Hepatocyte (in vitro differentiated cells): ENCODE results near the gene TAS2R50. TPM values are rescaled to one million over a fixed set of nuclear protein-coding genes. Genes with fewer than 3 reads are reported as not detected.

Source experiments
- DNase-seq: peaks from one replicate; pipeline ENCODE4 v3.0.0-alpha.2; 2016; ENCODE audit warnings: low spot score
- H2AFZ ChIP-seq: fragments of 200-600 bp; sonication (generic); 2 replicates; pipeline ENCODE4 v1.6.0; 2016; ENCODE audit warnings: antibody characterized with exemption, mild to moderate bottlenecking
- H3K27ac ChIP-seq: fragments of 200-600 bp; sonication (generic); 2 replicates; pipeline ENCODE4 v1.5.1; 2016; ENCODE audit warnings: mild to moderate bottlenecking
- H3K27me3 ChIP-seq: fragments of 200-600 bp; sonication (generic); 2 replicates; pipeline ENCODE4 v1.6.1; 2016
- H3K36me3 ChIP-seq: fragments of 200-600 bp; sonication (generic); replicated peaks from 2 replicates; pipeline ENCODE4 v1.5.1; 2016; ENCODE audit warnings: low read depth; ENCODE audit not compliant: insufficient read depth
- H3K4me1 ChIP-seq: fragments of 200-600 bp; sonication (generic); 2 replicates; pipeline ENCODE4 v1.5.1; 2016; ENCODE audit warnings: mild to moderate bottlenecking, moderate library complexity; ENCODE audit not compliant: insufficient read depth
- H3K4me2 ChIP-seq: fragments of 200-600 bp; sonication (generic); 2 replicates; pipeline ENCODE4 v1.6.0; 2016
- H3K4me3 ChIP-seq: fragments of 200-600 bp; sonication (generic); 2 replicates; pipeline ENCODE4 v1.5.1; 2016; ENCODE audit warnings: mild to moderate bottlenecking
- H3K79me2 ChIP-seq: fragments of 200-600 bp; sonication (generic); 2 replicates; pipeline ENCODE4 v1.6.0; 2017; ENCODE audit warnings: mild to moderate bottlenecking
- H3K9me2 ChIP-seq: fragments of 200-600 bp; sonication (generic); replicated peaks from 2 replicates; pipeline ENCODE4 v1.6.0; 2017; ENCODE audit warnings: mild to moderate bottlenecking; ENCODE audit not compliant: insufficient read depth
- H3K9me3 ChIP-seq: fragments of 200-600 bp; sonication (generic); 2 replicates; pipeline ENCODE4 v1.5.1; 2016; ENCODE audit warnings: low read depth, mild to moderate bottlenecking
- H4K20me1 ChIP-seq: fragments of 200-600 bp; sonication (generic); 2 replicates; pipeline ENCODE4 v1.6.0; 2016; ENCODE audit warnings: mild to moderate bottlenecking; ENCODE audit not compliant: insufficient read depth, poor library complexity, severe bottlenecking
- EZH2 ChIP-seq: fragments of 200-600 bp; sonication (generic); IDR thresholded peaks from 2 replicates; pipeline ENCODE4 v1.6.1; 2016; ENCODE audit warnings: antibody characterized with exemption, mild to moderate bottlenecking, borderline replicate concordance
- EZH2phosphoT487 ChIP-seq: fragments of 200-600 bp; sonication (generic); IDR thresholded peaks from one replicate; pipeline ENCODE4 v1.6.1; 2018; ENCODE audit warnings: antibody characterized with exemption, mild to moderate bottlenecking, low read depth, moderate library complexity; ENCODE audit not compliant: unreplicated experiment, severe bottlenecking
- WGBS: methylation state at CpG from one replicate; pipeline ENCODE4 v1.1.6; 2016; ENCODE audit warnings: low lambda C conversion rate; ENCODE audit errors: missing lambda C conversion rate; 5-methylcytosine and 5-hydroxymethylcytosine counted together
- polyA plus RNA-seq: library from polyadenylated mRNA; unstranded; fragments of >200 nt; fragmentation: Nextera tagmentation; extraction: Ambion mirVana; gene quantifications from 2 replicates; pipeline ENCODE4 v1.2.1, GENCODE V29; 2016
- total RNA-seq: library from RNA; depleted of rRNA; stranded (reverse); fragments of >200 nt; gene quantifications from 2 replicates; pipeline ENCODE4 v1.2.3, GENCODE V29; 2014
- TF ChIP-seq, protein P1 (sequence below): fragments of 200-600 bp; sonication (generic); IDR thresholded peaks from 2 replicates; pipeline ENCODE4 v1.5.1; 2016; ENCODE audit warnings: antibody characterized with exemption, mild to moderate bottlenecking; ENCODE audit not compliant: poor library complexity

Gene TAS2R50
- total and polyA plus RNA-seq, 2 experiments from 2014 or later: 2.0 TPM; not detected in 1

DNA sequence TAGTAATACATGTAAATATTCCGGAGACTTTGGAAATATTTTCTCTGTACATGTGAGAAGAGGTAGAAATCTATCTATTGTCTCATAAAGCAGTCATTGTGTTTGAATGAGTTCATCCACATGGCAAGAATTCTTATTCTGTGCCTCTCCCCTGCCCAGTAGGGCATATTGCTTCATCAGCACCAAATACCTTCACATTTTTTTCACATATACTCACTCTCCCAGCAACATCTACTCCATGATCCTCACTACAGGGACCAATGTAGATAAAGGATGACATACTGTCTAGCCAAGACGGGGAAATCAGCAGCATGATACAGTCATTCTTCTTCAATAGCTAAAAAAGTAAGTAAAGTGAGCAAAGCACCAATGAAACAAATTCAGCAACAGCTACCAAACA is 46.3 kb downstream of the TAS2R50 start:
- Histone ChIP-seq H2AFZ (no peak overlapping the region), H3K27me3 (no peaks in the 10 kb centered on the region), H3K9me2 (no peaks in the 10 kb centered on the region), H3K4me1 (no peaks in the 10 kb centered on the region), H3K27ac (no peak overlapping the region), H3K4me2 (no peak overlapping the region), H4K20me1 (no peaks in the 10 kb centered on the region), H3K36me3 (no peaks in the 10 kb centered on the region), H3K4me3 (no peak overlapping the region), H3K79me2 (no peaks in the 10 kb centered on the region), H3K9me3 (no peaks in the 10 kb centered on the region)
- no peak for TF ChIP-seq EZH2
- no peak for TF ChIP-seq EZH2phosphoT487
- TF ChIP-seq, protein P1, sequence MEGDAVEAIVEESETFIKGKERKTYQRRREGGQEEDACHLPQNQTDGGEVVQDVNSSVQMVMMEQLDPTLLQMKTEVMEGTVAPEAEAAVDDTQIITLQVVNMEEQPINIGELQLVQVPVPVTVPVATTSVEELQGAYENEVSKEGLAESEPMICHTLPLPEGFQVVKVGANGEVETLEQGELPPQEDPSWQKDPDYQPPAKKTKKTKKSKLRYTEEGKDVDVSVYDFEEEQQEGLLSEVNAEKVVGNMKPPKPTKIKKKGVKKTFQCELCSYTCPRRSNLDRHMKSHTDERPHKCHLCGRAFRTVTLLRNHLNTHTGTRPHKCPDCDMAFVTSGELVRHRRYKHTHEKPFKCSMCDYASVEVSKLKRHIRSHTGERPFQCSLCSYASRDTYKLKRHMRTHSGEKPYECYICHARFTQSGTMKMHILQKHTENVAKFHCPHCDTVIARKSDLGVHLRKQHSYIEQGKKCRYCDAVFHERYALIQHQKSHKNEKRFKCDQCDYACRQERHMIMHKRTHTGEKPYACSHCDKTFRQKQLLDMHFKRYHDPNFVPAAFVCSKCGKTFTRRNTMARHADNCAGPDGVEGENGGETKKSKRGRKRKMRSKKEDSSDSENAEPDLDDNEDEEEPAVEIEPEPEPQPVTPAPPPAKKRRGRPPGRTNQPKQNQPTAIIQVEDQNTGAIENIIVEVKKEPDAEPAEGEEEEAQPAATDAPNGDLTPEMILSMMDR: no peak
- DNase-seq: no peak
- 93% methylated on average over 2 of the region's 2 CpGs for WGBS

DNA sequence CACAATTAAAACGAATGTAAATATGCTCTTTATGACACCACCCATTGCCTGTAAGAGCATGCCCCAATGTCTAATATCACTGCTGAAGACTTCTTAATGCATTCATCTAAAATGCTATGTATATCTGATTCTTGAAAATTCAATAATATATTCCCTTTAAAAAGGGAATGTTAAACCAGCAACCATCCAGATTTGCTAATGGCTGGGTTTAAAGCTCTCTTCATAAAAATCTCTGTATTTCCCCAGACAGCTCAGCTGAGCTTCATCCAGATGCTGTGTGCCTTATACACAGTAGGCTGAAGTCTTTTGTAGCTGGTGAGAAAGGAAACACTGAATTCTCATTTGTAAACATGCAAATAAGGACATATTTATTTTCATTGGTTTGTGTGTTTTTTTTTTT is 47.5 kb downstream of the TAS2R50 start, which contains the start of gene TAS2R14:
TAS2R14 (minus strand) TSS at position 101 of the 400 bp plus-strand sequence; CDS start at position 45, 56 bp downstream.
- TF ChIP-seq EZH2phosphoT487 (no peak), EZH2 (no peak)
- TF ChIP-seq, protein P1: no peak
- Histone ChIP-seq H4K20me1 (no peaks in the 10 kb centered on the region), H3K27ac (no peak within 1 kb of the TSS), H3K9me2 (no peaks in the 10 kb centered on the region), H3K4me2 (no peak within 1 kb of the TSS), H3K27me3 (no peaks in the 10 kb centered on the region), H3K79me2 (no peaks in the 10 kb centered on the region), H3K36me3 (no peaks in the 10 kb centered on the region), H3K4me3 (no peak within 1 kb of the TSS), H2AFZ (no peak within 1 kb of the TSS), H3K4me1 (no peaks in the 10 kb centered on the region), H3K9me3 (no peaks in the 10 kb centered on the region)
- DNase-seq: no peak
- WGBS: 95% methylated on average over 1 of the region's 1 CpG

DNA sequence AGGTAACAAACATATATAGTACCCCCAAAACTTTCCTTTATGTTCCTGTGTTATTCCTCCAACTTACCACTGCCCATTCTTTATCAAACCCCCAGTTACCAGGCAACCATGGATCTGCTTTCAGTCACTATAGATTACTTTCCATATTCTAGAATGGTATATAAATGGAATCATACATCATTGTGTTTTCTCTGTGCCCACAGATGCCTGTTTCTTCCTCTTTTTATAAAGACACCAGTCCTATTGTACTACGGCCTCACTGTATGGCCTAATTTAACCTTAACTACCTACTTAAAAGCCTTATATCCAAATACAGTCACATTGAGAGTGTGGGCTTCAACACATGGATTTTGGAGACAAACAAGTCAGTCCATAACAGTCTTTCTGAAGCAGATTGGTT is 50.2 kb downstream of the TAS2R50 start:
- H3K27ac ChIP-seq: no peak overlapping the region
- no peaks in the 10 kb centered on the region for H3K79me2 ChIP-seq
- no peak for DNase-seq
- H4K20me1 ChIP-seq: no peaks in the 10 kb centered on the region
- no peak overlapping the region for H3K4me2 ChIP-seq
- H2AFZ ChIP-seq: no peak overlapping the region
- no peaks in the 10 kb centered on the region for H3K9me3 ChIP-seq
- no peaks in the 10 kb centered on the region for H3K36me3 ChIP-seq
- no peaks in the 10 kb centered on the region for H3K27me3 ChIP-seq
- TF ChIP-seq, protein P1: no peak
- TF ChIP-seq EZH2 (no peak), EZH2phosphoT487 (no peak)
- WGBS: 88% methylated on average over 1 of the region's 1 CpG
- no peaks in the 10 kb centered on the region for H3K4me1 ChIP-seq
- no peak overlapping the region for H3K4me3 ChIP-seq
- H3K9me2 ChIP-seq: no peaks in the 10 kb centered on the region

Other genes with a start within 250 kb of the TAS2R50 start
- not detected in 2 replicates for gene TAS2R7, start 184.3 kb downstream of the TAS2R50 start, total RNA-seq
- not detected in 2 replicates for gene TAS2R7, start 184.3 kb downstream of the TAS2R50 start, polyA plus RNA-seq
- not detected in 2 replicates for gene TAS2R8, start 179.6 kb downstream of the TAS2R50 start, total RNA-seq
- gene TAS2R8, start 179.6 kb downstream of the TAS2R50 start, polyA plus RNA-seq: not detected in 2 replicates
- 0.13 TPM in 1 of 2 replicates, not detected in the other for gene TAS2R9, start 176.7 kb downstream of the TAS2R50 start, total RNA-seq
- gene TAS2R9, start 176.7 kb downstream of the TAS2R50 start, polyA plus RNA-seq: not detected in 2 replicates
- 1.5 and 1.8 TPM in 2 replicates for gene TAS2R10, start 160.6 kb downstream of the TAS2R50 start, total RNA-seq
- gene TAS2R10, start 160.6 kb downstream of the TAS2R50 start, polyA plus RNA-seq: not detected in 2 replicates
- 2.5 and 6.4 TPM in 2 replicates for gene PRR4, start 137.4 kb downstream of the TAS2R50 start, total RNA-seq
- gene PRR4, start 137.4 kb downstream of the TAS2R50 start, polyA plus RNA-seq: 3.6 and 3.9 TPM in 2 replicates
- gene PRH1, start 102.7 kb downstream of the TAS2R50 start, total RNA-seq: 17.5 and 19.0 TPM in 2 replicates
- 12.3 and 25.4 TPM in 2 replicates for gene PRH1, start 102.7 kb downstream of the TAS2R50 start, polyA plus RNA-seq
- gene TAS2R13, start 77.3 kb downstream of the TAS2R50 start, total RNA-seq: 2.1 and 3.2 TPM in 2 replicates
- not detected in 2 replicates for gene TAS2R13, start 77.3 kb downstream of the TAS2R50 start, polyA plus RNA-seq
- gene PRH2, start 57.7 kb downstream of the TAS2R50 start, total RNA-seq: not detected in 2 replicates
- gene PRH2, start 57.7 kb downstream of the TAS2R50 start, polyA plus RNA-seq: 0.36 TPM in 1 of 2 replicates, not detected in the other
- gene TAS2R14, start 47.6 kb downstream of the TAS2R50 start, total RNA-seq: 5.6 and 6.6 TPM in 2 replicates
- 0.59 and 0.64 TPM in 2 replicates for gene TAS2R14, start 47.6 kb downstream of the TAS2R50 start, polyA plus RNA-seq
- gene TAS2R20, start 11.4 kb upstream of the TAS2R50 start, total RNA-seq: 5.1 and 6.3 TPM in 2 replicates
- gene TAS2R20, start 11.4 kb upstream of the TAS2R50 start, polyA plus RNA-seq: 0.36 and 0.41 TPM in 2 replicates
- gene TAS2R19, start 35.7 kb upstream of the TAS2R50 start, total RNA-seq: 4.4 and 7.4 TPM in 2 replicates
- gene TAS2R19, start 35.7 kb upstream of the TAS2R50 start, polyA plus RNA-seq: 0.16 and 1.4 TPM in 2 replicates
- gene TAS2R31, start 44.5 kb upstream of the TAS2R50 start, total RNA-seq: 6.2 and 9.4 TPM in 2 replicates
- gene TAS2R31, start 44.5 kb upstream of the TAS2R50 start, polyA plus RNA-seq: 0.17 TPM in 1 of 2 replicates, not detected in the other
- 2.6 and 2.9 TPM in 2 replicates for gene TAS2R46, start 75.4 kb upstream of the TAS2R50 start, total RNA-seq
- not detected in 2 replicates for gene TAS2R46, start 75.4 kb upstream of the TAS2R50 start, polyA plus RNA-seq
- 2.6 and 2.8 TPM in 2 replicates for gene TAS2R43, start 105.4 kb upstream of the TAS2R50 start, total RNA-seq
- 0.44 and 0.69 TPM in 2 replicates for gene TAS2R43, start 105.4 kb upstream of the TAS2R50 start, polyA plus RNA-seq
- 5.9 and 6.7 TPM in 2 replicates for gene TAS2R30, start 147.7 kb upstream of the TAS2R50 start, total RNA-seq
- gene TAS2R30, start 147.7 kb upstream of the TAS2R50 start, polyA plus RNA-seq: 0.08 TPM in 1 of 2 replicates, not detected in the other
- 12.5 and 13.1 TPM in 2 replicates for gene SMIM10L1, start 184.3 kb upstream of the TAS2R50 start, total RNA-seq
- gene SMIM10L1, start 184.3 kb upstream of the TAS2R50 start, polyA plus RNA-seq: 8.8 and 11.5 TPM in 2 replicates
- gene TAS2R42, start 200.0 kb upstream of the TAS2R50 start, total RNA-seq: not detected in 2 replicates
- gene TAS2R42, start 200.0 kb upstream of the TAS2R50 start, polyA plus RNA-seq: 0.39 TPM in 1 of 2 replicates, not detected in the other